Hepatocyte (in vitro differentiated cells): ENCODE results near the gene B3GALNT2. TPM values are rescaled to one million over a fixed set of nuclear protein-coding genes. Genes with fewer than 3 reads are reported as not detected.

Experiments
- DNase-seq: peaks from one replicate; pipeline ENCODE4 v3.0.0-alpha.2; 2016; ENCODE audit warnings: low spot score
- H2AFZ ChIP-seq: fragments of 200-600 bp; sonication (generic); 2 replicates; pipeline ENCODE4 v1.6.0; 2016; ENCODE audit warnings: antibody characterized with exemption, mild to moderate bottlenecking
- H3K27ac ChIP-seq: fragments of 200-600 bp; sonication (generic); 2 replicates; pipeline ENCODE4 v1.5.1; 2016; ENCODE audit warnings: mild to moderate bottlenecking
- H3K27me3 ChIP-seq: fragments of 200-600 bp; sonication (generic); 2 replicates; pipeline ENCODE4 v1.6.1; 2016
- H3K36me3 ChIP-seq: fragments of 200-600 bp; sonication (generic); replicated peaks from 2 replicates; pipeline ENCODE4 v1.5.1; 2016; ENCODE audit warnings: low read depth; ENCODE audit not compliant: insufficient read depth
- H3K4me1 ChIP-seq: fragments of 200-600 bp; sonication (generic); 2 replicates; pipeline ENCODE4 v1.5.1; 2016; ENCODE audit warnings: mild to moderate bottlenecking, moderate library complexity; ENCODE audit not compliant: insufficient read depth
- H3K4me2 ChIP-seq: fragments of 200-600 bp; sonication (generic); 2 replicates; pipeline ENCODE4 v1.6.0; 2016
- H3K4me3 ChIP-seq: fragments of 200-600 bp; sonication (generic); 2 replicates; pipeline ENCODE4 v1.5.1; 2016; ENCODE audit warnings: mild to moderate bottlenecking
- H3K79me2 ChIP-seq: fragments of 200-600 bp; sonication (generic); 2 replicates; pipeline ENCODE4 v1.6.0; 2017; ENCODE audit warnings: mild to moderate bottlenecking
- H3K9me2 ChIP-seq: fragments of 200-600 bp; sonication (generic); replicated peaks from 2 replicates; pipeline ENCODE4 v1.6.0; 2017; ENCODE audit warnings: mild to moderate bottlenecking; ENCODE audit not compliant: insufficient read depth
- H3K9me3 ChIP-seq: fragments of 200-600 bp; sonication (generic); 2 replicates; pipeline ENCODE4 v1.5.1; 2016; ENCODE audit warnings: low read depth, mild to moderate bottlenecking
- H4K20me1 ChIP-seq: fragments of 200-600 bp; sonication (generic); 2 replicates; pipeline ENCODE4 v1.6.0; 2016; ENCODE audit warnings: mild to moderate bottlenecking; ENCODE audit not compliant: insufficient read depth, poor library complexity, severe bottlenecking
- CTCF ChIP-seq: fragments of 200-600 bp; sonication (generic); IDR thresholded peaks from 2 replicates; pipeline ENCODE4 v1.5.1; 2016; ENCODE audit warnings: antibody characterized with exemption, mild to moderate bottlenecking; ENCODE audit not compliant: poor library complexity
- EZH2 ChIP-seq: fragments of 200-600 bp; sonication (generic); IDR thresholded peaks from 2 replicates; pipeline ENCODE4 v1.6.1; 2016; ENCODE audit warnings: antibody characterized with exemption, mild to moderate bottlenecking, borderline replicate concordance
- EZH2phosphoT487 ChIP-seq: fragments of 200-600 bp; sonication (generic); IDR thresholded peaks from one replicate; pipeline ENCODE4 v1.6.1; 2018; ENCODE audit warnings: antibody characterized with exemption, mild to moderate bottlenecking, low read depth, moderate library complexity; ENCODE audit not compliant: unreplicated experiment, severe bottlenecking
- WGBS: methylation state at CpG from one replicate; pipeline ENCODE4 v1.1.6; 2016; ENCODE audit warnings: low lambda C conversion rate; ENCODE audit errors: missing lambda C conversion rate; 5-methylcytosine and 5-hydroxymethylcytosine counted together
- polyA plus RNA-seq: library from polyadenylated mRNA; unstranded; fragments of >200 nt; fragmentation: Nextera tagmentation; extraction: Ambion mirVana; gene quantifications from 2 replicates; pipeline ENCODE4 v1.2.1, GENCODE V29; 2016
- total RNA-seq: library from RNA; depleted of rRNA; stranded (reverse); fragments of >200 nt; gene quantifications from 2 replicates; pipeline ENCODE4 v1.2.3, GENCODE V29; 2014

Gene B3GALNT2
- total and polyA plus RNA-seq, 2 experiments from 2014 or later = 8.1 to 24.2 TPM

DNA sequence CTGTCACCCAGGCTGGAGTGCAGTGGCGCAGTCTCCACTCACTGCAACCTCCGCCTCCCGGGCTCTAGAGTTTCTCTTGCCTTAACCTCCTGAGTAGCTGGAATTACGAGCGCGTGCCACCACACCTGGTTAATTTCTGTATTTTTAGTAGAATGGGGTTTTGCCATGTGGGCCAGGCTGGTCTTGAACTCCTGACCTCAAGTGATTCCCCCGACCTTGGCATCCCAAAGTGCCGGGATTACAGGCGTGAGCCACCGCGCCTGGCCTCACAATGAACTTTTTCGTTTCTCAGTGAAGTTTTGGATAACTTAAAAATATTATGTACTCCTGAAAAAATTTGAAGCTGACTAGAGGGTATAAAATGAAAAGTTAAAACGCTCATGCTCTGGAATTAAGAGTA lies 77.6 kb downstream of the B3GALNT2 start:
- WGBS = 96% methylated on average over 13 of the region's 13 CpGs
- no peak for TF ChIP-seq EZH2phosphoT487
- no peak for TF ChIP-seq CTCF
- TF ChIP-seq EZH2 = no peak

GRCh38 chr1:235426143-235426542 lies 78.1 kb downstream of the B3GALNT2 start:
- Histone ChIP-seq H3K4me1 (no peaks in the 10 kb centered on the region), H3K9me3 (no peaks in the 10 kb centered on the region), H3K79me2 (no peaks in the 10 kb centered on the region), H4K20me1 (no peaks in the 10 kb centered on the region), H3K27me3 (no peaks in the 10 kb centered on the region), H2AFZ (no peak overlapping the region), H3K4me2 (no peak overlapping the region), H3K9me2 (no peaks in the 10 kb centered on the region), H3K36me3 (no peaks in the 10 kb centered on the region), H3K4me3 (no peak overlapping the region), H3K27ac (no peak overlapping the region)
- WGBS = 94% methylated on average over 4 of the region's 4 CpGs
- no peak for DNase-seq
- TF ChIP-seq CTCF (no peak), EZH2 (no peak), EZH2phosphoT487 (no peak)

More for the DNA sequence above, 77.6 kb downstream of the B3GALNT2 start:
- Histone ChIP-seq H3K79me2 (no peaks in the 10 kb centered on the region), H3K27ac (no peak overlapping the region), H2AFZ (no peak overlapping the region), H3K27me3 (no peaks in the 10 kb centered on the region), H3K36me3 (no peaks in the 10 kb centered on the region), H3K4me3 (no peak overlapping the region), H3K4me1 (no peaks in the 10 kb centered on the region), H3K4me2 (no peak overlapping the region), H3K9me3 (no peaks in the 10 kb centered on the region), H3K9me2 (no peaks in the 10 kb centered on the region), H4K20me1 (no peaks in the 10 kb centered on the region)
- no peak for DNase-seq

DNA sequence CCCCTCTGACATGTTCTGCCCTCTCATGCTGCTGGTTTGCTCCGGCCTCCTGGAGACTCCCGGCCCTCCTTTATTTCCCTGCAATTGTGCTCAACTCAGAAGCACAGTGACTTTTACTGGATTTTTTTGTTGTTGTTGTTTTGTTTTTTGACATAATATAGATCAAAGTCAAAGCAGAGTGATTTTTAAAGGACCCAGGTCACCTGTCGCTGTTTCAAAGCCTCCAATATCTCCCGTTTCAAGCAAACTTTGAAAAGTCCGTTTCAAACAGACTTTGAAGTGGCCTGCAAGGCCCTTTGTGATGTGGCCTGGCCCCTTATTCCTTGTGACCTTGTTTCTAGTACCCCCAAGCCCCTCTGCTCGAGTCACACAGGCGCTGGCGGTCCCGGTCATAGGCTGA lies 78.9 kb downstream of the B3GALNT2 start:
- Histone ChIP-seq H3K9me2 (no peaks in the 10 kb centered on the region), H3K36me3 (no peaks in the 10 kb centered on the region), H3K79me2 (peaks cover 4% of the 10 kb centered on the region), H3K27ac (no peak overlapping the region), H3K27me3 (no peaks in the 10 kb centered on the region), H3K4me2 (no peak overlapping the region), H2AFZ (no peak overlapping the region), H3K9me3 (no peaks in the 10 kb centered on the region), H3K4me3 (no peak overlapping the region), H4K20me1 (no peaks in the 10 kb centered on the region), H3K4me1 (no peaks in the 10 kb centered on the region)
- TF ChIP-seq EZH2 (no peak), CTCF (no peak), EZH2phosphoT487 (no peak)
- 94% methylated on average over 9 of the region's 9 CpGs for WGBS
- DNase-seq = no peak

DNA sequence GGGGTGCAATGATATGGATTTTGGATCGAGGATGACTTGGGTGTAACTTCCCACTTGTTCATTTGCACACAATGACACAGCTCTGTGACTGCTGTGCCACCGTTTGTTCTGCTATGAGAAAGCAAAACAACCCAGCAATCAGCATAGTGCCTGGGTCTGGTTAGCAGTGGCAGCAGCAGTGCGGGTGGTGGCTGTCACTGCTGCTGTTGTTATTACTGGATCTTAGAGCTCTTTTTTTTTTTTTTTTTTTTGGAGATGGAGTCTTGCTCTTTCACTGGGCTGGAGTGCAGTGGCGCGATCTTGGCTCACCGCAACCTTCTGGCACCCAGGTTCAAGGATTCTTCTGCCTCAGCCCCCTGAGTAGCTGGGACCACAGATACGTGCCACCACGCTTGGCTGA lies 80.2 kb downstream of the B3GALNT2 start:
- Histone ChIP-seq H3K27ac (no peak overlapping the region), H3K36me3 (no peaks in the 10 kb centered on the region), H3K79me2 (peaks cover 4% of the 10 kb centered on the region), H2AFZ (no peak overlapping the region), H3K4me1 (no peaks in the 10 kb centered on the region), H3K9me3 (no peaks in the 10 kb centered on the region), H3K27me3 (no peaks in the 10 kb centered on the region), H4K20me1 (no peaks in the 10 kb centered on the region), H3K4me2 (no peak overlapping the region), H3K4me3 (no peak overlapping the region), H3K9me2 (no peaks in the 10 kb centered on the region)
- TF ChIP-seq EZH2 (no peak), CTCF (no peak), EZH2phosphoT487 (no peak)
- DNase-seq = no peak
- WGBS = 87% methylated on average over 8 of the region's 8 CpGs
